Naive thymus-derived CD4-positive, alpha-beta T cell (primary cell): ENCODE data around the gene DTYMK. TPM values are rescaled to one million over a fixed set of nuclear protein-coding genes. Genes with fewer than 3 reads are reported as not detected.

Experiments
- ATAC-seq: fragments of 150-1000 bp; cut with Tn5 transposase; 2 replicates; pipeline ENCODE4 v1.10.0; 2021; ENCODE audit warnings: mild to moderate bottlenecking, moderate library complexity
- CTCF ChIA-PET: fragments of 350-600 bp; sonication (Branson Sonifier 250); formaldehyde crosslinking; loops from one replicate; lab custom pipeline; 2021; ENCODE audit warnings: antibody characterized with exemption; lab: Charles Lee
- POLR2A ChIA-PET: fragments of 350-600 bp; sonication (Branson Sonifier 250); formaldehyde crosslinking; loops from one replicate; lab custom pipeline; 2021; ENCODE audit warnings: antibody characterized with exemption, inconsistent platforms; lab: Charles Lee
- DNase-seq, 9 donors: peaks; one replicate each; pipeline versions ENCODE4 v3.0.0 to v3.0.0-alpha.2; 2020 to 2022; ENCODE audit warnings: mixed read lengths in 1 of 9
- H3K27ac ChIP-seq: one replicate; pipeline ENCODE4 v1.7.0; 2013; ENCODE audit warnings: mild to moderate bottlenecking, low read depth, low read length, moderate library complexity
- H3K27me3 ChIP-seq, 2 donors: one replicate each; pipeline ENCODE4 v1.7.0; 2013; ENCODE audit warnings: low read length in 2 of 2, mild to moderate bottlenecking in 2 of 2, moderate library complexity in 2 of 2; ENCODE audit not compliant: control insufficient read depth in 2 of 2, insufficient read depth in 2 of 2
- H3K36me3 ChIP-seq, 3 experiments: 1 replicate in 2 of 3; 2 replicates in 1 of 3; pipeline ENCODE4 v1.7.0; 2013; ENCODE audit warnings: low read length in 3 of 3, mild to moderate bottlenecking in 3 of 3, moderate library complexity in 1 of 3; ENCODE audit not compliant: insufficient read depth in 3 of 3, control insufficient read depth in 2 of 3
- H3K4me1 ChIP-seq, 2 donors: one replicate each; pipeline ENCODE4 v1.7.0; 2013; ENCODE audit warnings: low read length in 2 of 2, mild to moderate bottlenecking in 2 of 2, moderate library complexity in 1 of 2; ENCODE audit not compliant: control insufficient read depth in 2 of 2, insufficient read depth in 2 of 2
- H3K4me3 ChIP-seq: 2 replicates; pipeline ENCODE4 v1.7.0; 2013; ENCODE audit warnings: mild to moderate bottlenecking, low read length
- H3K9me3 ChIP-seq, 3 experiments: 1 replicate in 2 of 3; 2 replicates in 1 of 3; pipeline ENCODE4 v1.7.0; 2013; ENCODE audit warnings: low read length in 3 of 3; ENCODE audit not compliant: control insufficient read depth in 2 of 3
- H3K27ac Mint-ChIP-seq, 9 donors: one replicate each; pipeline ENCODE4 v1.8.0; 2020 to 2022; ENCODE audit warnings: mixed read lengths in 9 of 9, mild to moderate bottlenecking in 8 of 9, moderate library complexity in 5 of 9, inconsistent platforms in 2 of 9
- H3K27me3 Mint-ChIP-seq, 5 donors: one replicate each; pipeline ENCODE4 v1.8.0; 2021 to 2022; ENCODE audit warnings: mixed read lengths in 5 of 5, mild to moderate bottlenecking in 1 of 5
- H3K36me3 Mint-ChIP-seq, 5 donors: one replicate each; pipeline ENCODE4 v1.8.0; 2020 to 2022; ENCODE audit warnings: mixed read lengths in 5 of 5, mild to moderate bottlenecking in 3 of 5, inconsistent platforms in 1 of 5
- H3K4me1 Mint-ChIP-seq, 7 donors: one replicate each; pipeline ENCODE4 v1.8.0; 2020 to 2022; ENCODE audit warnings: mixed read lengths in 7 of 7, mild to moderate bottlenecking in 3 of 7, inconsistent platforms in 1 of 7
- H3K4me3 Mint-ChIP-seq, 10 donors: one replicate each; pipeline ENCODE4 v1.8.0; 2020 to 2022; ENCODE audit warnings: mild to moderate bottlenecking in 10 of 10, mixed read lengths in 10 of 10, moderate library complexity in 6 of 10, inconsistent platforms in 2 of 10
- H3K9me3 Mint-ChIP-seq, 11 donors: one replicate each; pipeline ENCODE4 v1.8.0; 2020 to 2022; ENCODE audit warnings: mixed read lengths in 11 of 11, mild to moderate bottlenecking in 4 of 11, inconsistent platforms in 1 of 11, moderate library complexity in 1 of 11
- intact Hi-C, 2 donors: fragments of 100-400 bp; cut with micrococcal nuclease; formaldehyde crosslinking; loops; one replicate each; pipeline ENCODE4 v1.15.1; 2023
- polyA plus RNA-seq, 2 donors: library from polyadenylated mRNA; unstranded; fragments of 300-500 nt; fragmentation: Illumina TruSeq; gene quantifications; one replicate each; pipeline ENCODE4 v1.2.3, GENCODE V29; 2021
- total RNA-seq, 6 experiments: library from RNA in 5 of 6; stranded (reverse) in 5 of 6; gene quantifications; 1 replicate in 5 of 6; 2 replicates in 1 of 6; pipeline ENCODE4 v1.2.3 and lab custom pipeline; 2021 to 2026

DTYMK gene
- total RNA-seq (10 to 100 TPM; 12.0 to 65.7 (median 17.0) TPM), polyA plus RNA-seq (10 to 100 TPM; 34.9 to 45.7 TPM), total RNA-seq (lab: John Stamatoyannopoulos, UW) (6.9 reads per million, percentile 29 among the genes with 10 or more reads in this experiment)

GRCh38 chr2:241686650-241687425, at the start of gene DTYMK:
Gene DTYMK (minus strand): TSS chr2:241686815. CDS start chr2:241686783, 32 bp downstream.
- H3K9me3 Mint-ChIP-seq, result peaks cover 0 to 3% (median 0%) of the 10 kb centered on the region in 11 donors
- peaks cover 4 to 40% (median 31%) of the 10 kb centered on the region in 7 donors for H3K4me1 Mint-ChIP-seq
- peaks cover 0 to 30% (median 0%) of the 10 kb centered on the region in 3 experiments for H3K36me3 ChIP-seq
- peaks cover 0 to 11% (median 6%) of the 10 kb centered on the region in 5 donors for H3K36me3 Mint-ChIP-seq
- DNase-seq, result peak; percentile 92 to 98 (median 97)
- H3K4me1 ChIP-seq, result peaks cover 8 to 18% of the 10 kb centered on the region in 2 donors
- H3K9me3 ChIP-seq, result no peaks in the 10 kb centered on the region
- peak within 1 kb of the TSS; percentile 91 for H3K4me3 ChIP-seq
- intact Hi-C loops, result loop anchor here (1.0 to 5.0 kb wide), 13 partner anchors 14 to 1120 kb away; partner anchors contain the start of genes ATG4B (in 2 of the 2), CAPN10 (in 2 of the 2), D2HGDH (in 2 of the 2) and HDLBP (in 2 of the 2)
- peak within 1 kb of the TSS; percentile 74 to 96 (median 88) for H3K27ac Mint-ChIP-seq
- ATAC-seq, result peak; percentile 97
- H3K27me3 ChIP-seq, result no peaks in the 10 kb centered on the region
- CTCF ChIA-PET, result interaction anchor here (1.0 to 1.4 kb wide), 2 partner anchors 12 to 15 kb away, joined by 3 to 12 read pairs; partner anchors contain the start of gene ING5
- no peaks in the 10 kb centered on the region for H3K27me3 Mint-ChIP-seq
- POLR2A ChIA-PET, result interaction anchor here (0.6 to 3.9 kb wide), 11 partner anchors 9 to 372 kb away, joined by 3 to 86 read pairs (median 4); partner anchors contain the start of genes D2HGDH, HDLBP, ING5 and SEPTIN2
- H3K27ac ChIP-seq, result peak within 1 kb of the TSS; percentile 81
- H3K4me3 Mint-ChIP-seq, result peak within 1 kb of the TSS; percentile 84 to 98 (median 95)

GRCh38 chr2:241736111-241736510, 49.5 kb upstream of the DTYMK start:
- H3K9me3 ChIP-seq, result no peaks in the 10 kb centered on the region
- ATAC-seq (no peak), DNase-seq (no peak)
- intact Hi-C loops, result loop anchor here in 1 of 2 donors (10.0 kb wide), 1 partner anchor 1171 kb away; the partner anchor contains the start of genes DUSP28 and RNPEPL1
- peaks cover 21 to 22% of the 10 kb centered on the region in 2 donors for H3K4me1 ChIP-seq
- no peak overlapping the region for H3K27ac ChIP-seq
- Mint-ChIP-seq H3K27me3 (no peaks in the 10 kb centered on the region), H3K36me3 (peaks cover 0 to 5% (median 0%) of the 10 kb centered on the region in 5 donors), H3K4me1 (peaks cover 9 to 59% (median 39%) of the 10 kb centered on the region in 7 donors), H3K4me3 (peak overlapping the region; percentile 79 to 89 (median 84)), H3K9me3 (no peaks in the 10 kb centered on the region), H3K27ac (peak overlapping the region in 8 of 9 donors; percentile 1 to 79 (median 68))
- no peaks in the 10 kb centered on the region for H3K27me3 ChIP-seq
- CTCF ChIA-PET, result no interaction called here
- peaks cover 0 to 12% (median 0%) of the 10 kb centered on the region in 3 experiments for H3K36me3 ChIP-seq
- H3K4me3 ChIP-seq, result no peak overlapping the region
- POLR2A ChIA-PET, result interaction anchor here (1.0 to 1.2 kb wide), 2 partner anchors 34 to 133 kb away, joined by 3 to 5 read pairs; partner anchors contain the start of gene ING5

- Histone ChIP-seq H3K27ac (peak within 1 kb of the TSS; percentile 75), H3K27me3 (no peaks in the 10 kb centered on the region), H3K36me3 (peaks cover 0 to 12% (median 0%) of the 10 kb centered on the region in 3 experiments), H3K4me1 (peaks cover 9% of the 10 kb centered on the region in 2 donors), H3K9me3 (no peaks in the 10 kb centered on the region), H3K4me3 (peak within 1 kb of the TSS; percentile 88)
- ChIA-PET CTCF (interaction anchor here (1.3 to 1.5 kb wide), 2 partner anchors 33 to 144 kb away, joined by 3 to 5 read pairs; partner anchors contain the start of gene ING5), POLR2A (interaction anchor here (0.7 to 1.8 kb wide), 5 partner anchors 33 to 147 kb away, joined by 3 to 22 read pairs (median 3); partner anchors contain the start of genes DTYMK and ING5)
- Mint-ChIP-seq H3K36me3 (peaks cover 0 to 5% (median 0%) of the 10 kb centered on the region in 5 donors), H3K4me1 (peaks cover 9 to 54% (median 43%) of the 10 kb centered on the region in 7 donors), H3K9me3 (no peaks in the 10 kb centered on the region), H3K27ac (peak within 1 kb of the TSS in 8 of 9 donors; percentile 40 to 79 (median 72)), H3K27me3 (no peaks in the 10 kb centered on the region), H3K4me3 (peak within 1 kb of the TSS; percentile 79 to 89 (median 84))
- DNase-seq, result peak; percentile 85 to 99 (median 91)
- intact Hi-C loops, result loop anchor here (1.0 to 10.0 kb wide), 13 partner anchors 32 to 1297 kb away; partner anchors contain the start of genes ATG4B (in 2 of the 2), DTYMK (in 2 of the 2), FARP2 (in 2 of the 2) and ING5 (in 2 of the 2)
- peak; percentile 98 for ATAC-seq
These were observed 48.0 kb upstream of the DTYMK start, which contains the start of gene D2HGDH for GRCh38 chr2:241734467-241735208. Gene D2HGDH (plus strand): TSS chr2:241734630. CDS start chr2:241735225, 595 bp downstream.

- DNase-seq (no peak), ATAC-seq (no peak)
- Mint-ChIP-seq H3K27ac (peak overlapping the region in 1 of 9 donors; percentile 36), H3K4me1 (peaks cover 9 to 49% (median 38%) of the 10 kb centered on the region in 7 donors), H3K36me3 (peaks cover 0 to 5% (median 0%) of the 10 kb centered on the region in 5 donors), H3K9me3 (no peaks in the 10 kb centered on the region), H3K27me3 (no peaks in the 10 kb centered on the region), H3K4me3 (peak overlapping the region in 8 of 10 donors; percentile 53 to 82 (median 71))
- intact Hi-C loops, result loop anchor here (1.0 to 10.0 kb wide), 13 partner anchors 32 to 1297 kb away; partner anchors contain the start of genes DTYMK (in 2 of the 2), FARP2 (in 2 of the 2), ING5 (in 2 of the 2) and STK25 (in 2 of the 2)
- H3K9me3 ChIP-seq, result no peaks in the 10 kb centered on the region
- ChIA-PET POLR2A (interaction anchor here (0.7 to 1.8 kb wide), 5 partner anchors 33 to 147 kb away, joined by 3 to 22 read pairs (median 3); partner anchors contain the start of genes DTYMK and ING5), CTCF (interaction anchor here (1.3 to 1.5 kb wide), 3 partner anchors 32 to 883 kb away, joined by 3 to 5 read pairs (median 4); partner anchors contain the start of gene ING5)
- H3K27me3 ChIP-seq, result no peaks in the 10 kb centered on the region
- peak overlapping the region; percentile 67 for H3K27ac ChIP-seq
- H3K36me3 ChIP-seq, result peaks cover 0 to 12% (median 0%) of the 10 kb centered on the region in 3 experiments
- H3K4me1 ChIP-seq, result peaks cover 6 to 8% of the 10 kb centered on the region in 2 donors
- H3K4me3 ChIP-seq, result peak overlapping the region; percentile 88
These were observed 47.5 kb upstream of the DTYMK start for GRCh38 chr2:241734208-241734466.

- Histone ChIP-seq H3K4me1 (peaks cover 6% of the 10 kb centered on the region in 2 donors), H3K27ac (peak overlapping the region; percentile 67), H3K4me3 (peak overlapping the region; percentile 88), H3K36me3 (peaks cover 0 to 10% (median 0%) of the 10 kb centered on the region in 3 experiments), H3K27me3 (no peaks in the 10 kb centered on the region), H3K9me3 (no peaks in the 10 kb centered on the region)
- intact Hi-C loops, result loop anchor here (1.0 to 10.0 kb wide), 13 partner anchors 31 to 1296 kb away; partner anchors contain the start of genes DTYMK (in 2 of the 2), FARP2 (in 2 of the 2), ING5 (in 2 of the 2) and STK25 (in 2 of the 2)
- Mint-ChIP-seq H3K9me3 (no peaks in the 10 kb centered on the region), H3K4me1 (peaks cover 7 to 44% (median 32%) of the 10 kb centered on the region in 7 donors), H3K4me3 (peak overlapping the region; percentile 45 to 82 (median 71)), H3K27me3 (no peaks in the 10 kb centered on the region), H3K36me3 (peaks cover 0 to 5% (median 0%) of the 10 kb centered on the region in 5 donors), H3K27ac (peak overlapping the region in 6 of 9 donors; percentile 9 to 73 (median 48))
- ATAC-seq (no peak), DNase-seq (peak in 1 of 9 donors; percentile 5)
- ChIA-PET CTCF (interaction anchor here (1.3 to 1.5 kb wide), 3 partner anchors 32 to 882 kb away, joined by 3 to 5 read pairs (median 4); partner anchors contain the start of gene ING5), POLR2A (interaction anchor here (0.7 to 3.0 kb wide), 5 partner anchors 31 to 96 kb away, joined by 3 to 22 read pairs (median 4); partner anchors contain the start of genes ATG4B, DTYMK and ING5)
These were observed 47.0 kb upstream of the DTYMK start for GRCh38 chr2:241733391-241734207.
